ENCODE measurements around the gene XXYLT1.

Gene XXYLT1

GRCh38 chr3:195078891-195079440, 192.0 kb downstream of the XXYLT1 start:
- DNase-seq (ENCODE audit: low read depth in 2 of 2), result no peak

GRCh38 chr3:195077611-195078540, 193.1 kb downstream of the XXYLT1 start:
- DNase-seq (ENCODE audit: low read depth in 2 of 2), result no peak

- no peak for DNase-seq (ENCODE audit: low read depth in 2 of 2)
Observed at GRCh38 chr3:195076981-195077610, 193.9 kb downstream of the XXYLT1 start.

- no peak for DNase-seq (ENCODE audit: low read depth in 2 of 2)
Observed at GRCh38 chr3:195075941-195076875, 194.8 kb downstream of the XXYLT1 start.

- DNase-seq (ENCODE audit: low read depth in 2 of 2), result no peak
Observed at GRCh38 chr3:195075199-195075940, 195.6 kb downstream of the XXYLT1 start.

- no peak for DNase-seq (ENCODE audit: low read depth in 2 of 2)
Observed at GRCh38 chr3:195073866-195074860, 196.8 kb downstream of the XXYLT1 start.

GRCh38 chr3:195072916-195073564, 197.9 kb downstream of the XXYLT1 start:
- no peak for DNase-seq (ENCODE audit: low read depth in 2 of 2)

GRCh38 chr3:195071916-195072820, 198.8 kb downstream of the XXYLT1 start:
- DNase-seq (ENCODE audit: low read depth in 2 of 2), result no peak

GRCh38 chr3:195071011-195071728, 199.8 kb downstream of the XXYLT1 start:
- no peak for DNase-seq (ENCODE audit: low read depth in 2 of 2)

- no peak for DNase-seq (ENCODE audit: low read depth in 2 of 2)
Observed at GRCh38 chr3:195070336-195070735, 200.6 kb downstream of the XXYLT1 start.

GRCh38 chr3:195069501-195070251, 201.3 kb downstream of the XXYLT1 start:
- DNase-seq (ENCODE audit: low read depth in 2 of 2), result no peak

GRCh38 chr3:195068084-195069080, 202.6 kb downstream of the XXYLT1 start:
- DNase-seq (ENCODE audit: low read depth in 2 of 2), result no peak

GRCh38 chr3:195066441-195066841, 204.5 kb downstream of the XXYLT1 start:
- DNase-seq (ENCODE audit: low read depth in 2 of 2), result no peak

GRCh38 chr3:195065864-195066185, 205.1 kb downstream of the XXYLT1 start:
- DNase-seq (ENCODE audit: low read depth in 2 of 2), result no peak

- DNase-seq (ENCODE audit: low read depth in 2 of 2), result no peak
Observed at GRCh38 chr3:195065142-195065863, 205.7 kb downstream of the XXYLT1 start.

Measured in stimulated activated CD4-positive, alpha-beta T cell treated with anti-CD3 and anti-CD28 coated beads, Interleukin-12 subunit alpha, Interleukin-12 subunit beta, amount 100 ng/mL, for 24 hours (primary cell).